IPS-NIHi7 (cell line): ENCODE measurements around the gene CC2D2A.

Source experiments
- DNase-seq: peaks from one replicate; pipeline ENCODE4 v3.0.0; 2012; ENCODE audit warnings: mixed read lengths; ENCODE audit errors: extremely low spot score

Gene CC2D2A

DNA sequence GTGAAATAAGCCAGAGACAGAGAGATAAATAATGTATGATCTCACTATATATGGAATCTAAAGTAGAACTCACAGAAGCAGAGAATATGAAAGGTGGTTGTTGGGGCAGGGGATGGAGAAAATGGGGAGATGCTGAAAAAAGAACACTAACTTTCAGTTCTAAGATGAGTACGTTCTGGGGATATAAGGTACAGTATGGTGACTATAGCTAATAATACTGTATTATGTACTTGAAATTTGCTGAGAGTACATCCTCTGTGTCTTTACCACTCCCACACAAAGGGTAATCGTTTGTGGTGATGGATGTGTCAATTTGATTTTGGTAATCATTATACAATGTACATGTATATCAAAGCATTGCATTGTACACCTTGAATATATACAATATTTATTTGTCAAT lies 178.9 kb downstream of the CC2D2A start:
- DNase-seq: no peak

DNA sequence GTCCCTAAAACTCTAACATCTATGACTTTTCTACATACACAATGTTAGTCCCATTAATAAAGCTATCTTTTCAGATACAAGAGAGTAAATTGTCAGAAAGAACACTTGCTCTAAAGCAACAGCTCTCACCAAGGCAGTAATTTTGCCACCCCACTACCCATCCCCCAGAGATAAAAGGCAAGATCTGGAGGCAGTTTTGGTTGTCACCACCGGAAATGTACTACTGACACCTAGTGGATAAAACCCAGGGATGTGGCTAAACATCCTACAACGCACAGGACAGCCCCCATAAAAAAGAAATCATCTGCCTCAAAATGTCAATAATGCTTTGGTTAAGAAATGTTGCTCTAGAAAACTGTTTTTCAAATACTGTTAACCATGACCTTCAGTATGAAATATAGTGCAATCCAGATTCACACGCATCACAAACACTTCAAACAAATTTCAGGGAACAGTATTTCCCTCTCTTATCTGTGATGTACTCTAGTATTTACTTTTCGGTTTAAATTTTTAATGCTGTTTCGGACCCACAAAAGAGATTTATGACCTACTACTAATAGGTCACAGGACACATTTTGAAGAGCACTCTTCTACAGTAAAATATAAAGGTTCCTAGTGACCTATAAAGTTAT lies 180.3 kb downstream of the CC2D2A start:
- DNase-seq: peak; percentile 69
